NCI-H146 (cell line): ENCODE measurements around the gene PKNOX2.

Source experiments
- DNase-seq: peaks from one replicate; lab custom pipeline; 2025; lab: John Stamatoyannopoulos, UW

The PKNOX2 gene

GRCh38 chr11:125314276-125315078 is 149.9 kb downstream of the PKNOX2 start:
- DNase-seq: no peak

- DNase-seq: peak; percentile 59
These were observed 150.7 kb downstream of the PKNOX2 start for GRCh38 chr11:125315079-125315740.

DNA sequence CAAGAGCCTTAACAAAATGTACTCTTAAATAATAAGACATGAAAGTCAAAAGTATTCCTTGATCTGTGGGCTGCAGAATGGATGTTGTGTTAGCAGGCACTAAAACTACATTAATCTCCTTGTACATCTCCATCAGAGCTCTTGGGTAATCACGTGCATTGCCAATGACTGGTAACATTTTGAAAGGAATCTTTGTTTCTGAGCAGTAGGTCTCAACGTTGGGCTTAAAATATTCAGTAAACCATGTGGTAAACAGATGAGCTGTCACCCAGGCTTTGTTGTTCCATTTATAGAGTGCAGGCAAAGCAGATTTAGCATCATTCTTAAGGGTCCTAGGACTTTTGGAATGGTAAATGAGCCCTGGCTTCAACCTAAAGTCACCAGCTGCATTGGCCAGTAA is 152.9 kb downstream of the PKNOX2 start:
- DNase-seq: no peak

- DNase-seq: no peak
These were observed 155.1 kb downstream of the PKNOX2 start for GRCh38 chr11:125319649-125320048.

- DNase-seq: no peak
These were observed 156.0 kb downstream of the PKNOX2 start for GRCh38 chr11:125320347-125321076.

GRCh38 chr11:125322289-125322688 is 157.7 kb downstream of the PKNOX2 start:
- no peak for DNase-seq

DNA sequence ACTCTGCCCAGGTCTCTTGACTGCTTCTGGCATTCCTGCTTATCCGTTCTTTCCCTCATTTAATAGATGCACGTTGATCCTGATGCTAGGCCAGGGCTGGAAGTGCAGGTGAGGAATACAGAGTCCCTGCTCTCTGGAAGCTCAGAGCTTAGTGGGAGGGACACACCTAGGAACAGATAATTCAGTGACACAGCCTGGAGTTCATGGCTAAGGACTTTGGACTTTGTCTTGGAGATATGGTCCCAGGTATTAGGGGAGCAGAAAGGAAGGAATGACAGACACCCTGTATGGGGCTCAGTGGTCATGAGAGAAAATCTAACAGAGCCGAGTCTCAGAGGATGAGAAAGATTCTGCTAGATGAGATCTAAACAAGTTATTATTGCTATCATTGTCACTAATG is 160.6 kb downstream of the PKNOX2 start:
- no peak for DNase-seq

DNA sequence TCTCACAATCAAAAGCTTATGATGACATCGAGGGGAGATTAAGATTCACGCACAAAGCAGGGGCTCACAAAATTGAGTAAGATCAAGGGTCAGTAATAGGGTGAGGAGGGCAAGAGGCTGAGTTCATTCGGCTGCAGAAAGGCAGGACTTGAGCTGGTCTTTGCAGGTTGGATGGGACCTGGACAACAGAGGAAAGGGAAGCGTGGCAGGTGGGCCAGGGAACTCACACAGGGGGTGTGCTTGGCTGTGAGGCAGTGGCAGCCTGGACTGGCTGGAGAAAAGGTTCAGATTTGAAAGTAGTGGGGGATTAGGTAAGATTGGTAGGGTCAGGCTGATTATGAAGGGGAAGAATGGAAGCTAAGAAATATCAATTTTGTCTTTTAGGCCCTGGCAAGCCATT is 161.6 kb downstream of the PKNOX2 start:
- DNase-seq: no peak

DNA sequence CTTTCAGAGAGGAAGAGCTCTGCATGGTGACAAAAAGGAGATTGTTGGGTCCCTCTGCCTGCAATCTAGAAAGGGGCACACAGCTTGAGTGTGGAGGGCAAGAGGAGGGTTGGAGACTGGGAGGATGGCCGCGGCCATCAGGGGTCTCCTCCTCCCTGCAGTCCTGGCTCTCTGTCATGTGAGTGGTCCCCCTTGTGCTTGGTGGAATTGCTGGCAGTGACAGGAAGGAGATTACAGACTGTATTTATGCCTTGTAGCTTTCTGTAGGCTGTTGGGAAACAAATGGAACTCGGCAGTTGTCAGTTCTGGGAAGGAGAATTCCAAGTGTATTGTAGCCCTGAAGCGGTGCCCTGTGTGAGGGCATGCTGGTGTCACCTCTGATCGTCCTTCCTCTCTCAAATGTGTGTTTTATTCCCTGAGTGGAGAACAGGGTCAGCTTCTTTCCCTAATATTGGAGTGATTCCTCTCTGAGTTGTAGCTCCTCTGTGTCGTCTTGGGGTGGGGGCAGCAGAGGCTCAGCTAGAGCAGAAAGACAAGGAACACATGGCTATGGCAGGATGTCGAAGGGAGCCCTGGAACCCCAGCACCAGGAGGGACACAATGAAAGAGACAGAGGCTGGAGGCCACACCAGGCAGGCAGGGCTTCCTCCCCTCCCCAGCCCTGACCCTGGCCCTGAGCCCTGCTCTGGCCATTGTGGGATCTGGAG is 163.1 kb downstream of the PKNOX2 start:
- no peak for DNase-seq

DNA sequence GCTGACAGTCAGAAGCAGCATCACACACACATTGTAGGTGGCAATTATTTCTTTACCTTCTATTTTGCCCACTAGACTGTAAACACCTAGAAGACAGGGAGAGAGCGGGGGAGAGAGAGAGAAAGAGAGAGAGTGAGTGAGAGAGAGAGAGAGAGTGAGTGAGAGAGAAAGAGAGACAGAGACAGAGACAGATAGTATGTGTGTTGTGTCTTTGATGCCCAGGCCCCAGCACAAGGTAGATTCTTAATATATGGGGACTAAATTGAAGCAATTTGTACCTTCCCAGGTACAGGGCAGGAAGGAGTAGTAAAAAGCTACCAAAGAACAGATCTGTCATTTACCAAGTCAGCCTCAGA is 163.7 kb downstream of the PKNOX2 start:
- no peak for DNase-seq

GRCh38 chr11:125329786-125330185 is 165.2 kb downstream of the PKNOX2 start:
- no peak for DNase-seq

GRCh38 chr11:125330462-125331325 is 166.1 kb downstream of the PKNOX2 start:
- no peak for DNase-seq

GRCh38 chr11:125331357-125332035 is 166.9 kb downstream of the PKNOX2 start:
- DNase-seq: no peak

GRCh38 chr11:125332821-125333220 is 168.3 kb downstream of the PKNOX2 start:
- no peak for DNase-seq

- no peak for DNase-seq
These were observed 169.0 kb downstream of the PKNOX2 start for GRCh38 chr11:125333354-125334073.

DNA sequence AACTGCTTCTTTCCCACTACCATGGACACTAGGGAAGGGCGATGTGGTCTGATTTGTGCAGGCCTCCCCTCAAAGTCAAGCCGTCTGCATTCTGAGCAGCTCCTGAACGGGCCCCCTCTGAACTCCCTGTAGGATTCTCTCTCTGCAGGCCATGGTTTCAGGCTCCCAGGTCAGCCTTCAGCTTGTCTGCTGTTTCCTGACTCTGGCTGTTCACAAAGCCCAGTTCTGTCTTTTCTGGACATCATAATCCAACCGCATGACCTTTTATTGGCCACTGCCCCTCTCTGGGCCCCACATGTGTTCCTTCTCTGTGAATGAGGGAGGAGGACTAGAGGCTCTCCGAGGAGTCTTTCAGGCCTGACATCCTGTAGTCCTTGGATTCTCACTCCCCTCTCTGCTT is 170.6 kb downstream of the PKNOX2 start:
- DNase-seq: no peak

- DNase-seq: no peak
These were observed 173.6 kb downstream of the PKNOX2 start for GRCh38 chr11:125337836-125338834.

- DNase-seq: no peak
These were observed 174.6 kb downstream of the PKNOX2 start for GRCh38 chr11:125338886-125339811.
